IMR-90 (cell line): ENCODE data around the gene ITGA1. TPM values are rescaled to one million over a fixed set of nuclear protein-coding genes. Genes with fewer than 3 reads are reported as not detected.

Experiments used
- ATAC-seq: fragments of 200-7000 bp; cut with Tn5 transposase; 2 replicates; pipeline ENCODE4 v1.9.1; 2020; ENCODE audit warnings: low read depth, mild to moderate bottlenecking, moderate library complexity
- BruUV-seq: library from RNA; stranded (reverse); fragments of 400-500 nt; replicated peaks from 2 replicates; lab custom pipeline; 2021; lab: Mats Ljungman, UMichigan
- CTCF ChIA-PET: fragments of 300-600 bp; formaldehyde crosslinking; extraction: SDS; loops from one replicate; lab custom pipeline; 2021; ENCODE audit warnings: antibody characterized with exemption; lab: Yijun Ruan, JAX
- POLR2A ChIA-PET: fragments of 300-600 bp; sonication (Branson Sonifier 250); formaldehyde crosslinking; loops from one replicate; lab custom pipeline; 2022; ENCODE audit warnings: antibody characterized with exemption; ENCODE audit not compliant: unreplicated experiment; lab: Charles Lee
- DNase-seq: peaks from one replicate; pipeline ENCODE4 v3.0.0; 2013
- H2AFZ ChIP-seq: replicated peaks from 2 replicates; pipeline ENCODE3; 2013; ENCODE audit warnings: low read length, mild to moderate bottlenecking; ENCODE audit not compliant: poor library complexity
- H2AK5ac ChIP-seq: 2 replicates; pipeline ENCODE4 v1.6.1; 2013; ENCODE audit warnings: low read depth, low read length, inconsistent platforms
- H2AK9ac ChIP-seq: replicated peaks from 2 replicates; pipeline ENCODE3; 2013; ENCODE audit warnings: mild to moderate bottlenecking, low read depth, low read length, moderate library complexity; ENCODE audit not compliant: poor library complexity
- H2BK120ac ChIP-seq: 2 replicates; pipeline ENCODE4 v1.6.1; 2013; ENCODE audit warnings: low read depth, low read length, inconsistent platforms
- H2BK15ac ChIP-seq: 3 replicates; pipeline ENCODE4 v1.6.1; 2013; ENCODE audit warnings: low read depth, low read length, inconsistent platforms
- H2BK20ac ChIP-seq: 2 replicates; pipeline ENCODE4 v1.6.1; 2013; ENCODE audit warnings: low read depth, mild to moderate bottlenecking, inconsistent platforms, low read length, moderate library complexity
- H2BK5ac ChIP-seq: 2 replicates; pipeline ENCODE4 v1.6.1; 2013; ENCODE audit warnings: mild to moderate bottlenecking, low read depth, low read length, inconsistent platforms; ENCODE audit not compliant: poor library complexity, severe bottlenecking
- H3K14ac ChIP-seq: replicated peaks from 2 replicates; pipeline ENCODE4 v1.6.1; 2013; ENCODE audit warnings: low read depth, low read length, inconsistent platforms
- H3K18ac ChIP-seq: 2 replicates; pipeline ENCODE4 v1.6.1; 2013; ENCODE audit warnings: low read depth, low read length, control low read depth
- H3K23ac ChIP-seq: 2 replicates; pipeline ENCODE4 v1.6.1; 2013; ENCODE audit warnings: low read depth, low read length, inconsistent platforms
- H3K27ac ChIP-seq: 2 replicates; pipeline ENCODE4 v1.5.1; 2013; ENCODE audit warnings: mild to moderate bottlenecking, control low read depth, low read length; ENCODE audit not compliant: insufficient read depth
- H3K27me3 ChIP-seq: 2 replicates; pipeline ENCODE4 v1.6.1; 2013; ENCODE audit warnings: low read length; ENCODE audit not compliant: control insufficient read depth, insufficient read depth
- H3K36me3 ChIP-seq: 2 replicates; pipeline ENCODE4 v1.6.1; 2013; ENCODE audit warnings: low read length, mixed read lengths; ENCODE audit not compliant: control insufficient read depth, insufficient read depth
- H3K4ac ChIP-seq: 2 replicates; pipeline ENCODE4 v1.6.1; 2013; ENCODE audit warnings: low read depth, low read length, inconsistent platforms
- H3K4me1 ChIP-seq: 2 replicates; pipeline ENCODE4 v1.6.1; 2013; ENCODE audit warnings: low read length, mixed read lengths; ENCODE audit not compliant: control insufficient read depth, insufficient read depth
- H3K4me2 ChIP-seq: 2 replicates; pipeline ENCODE4 v1.6.1; 2013; ENCODE audit warnings: low read depth, mild to moderate bottlenecking, control low read depth, low read length, moderate library complexity
- H3K4me3 ChIP-seq: 2 replicates; pipeline ENCODE4 v1.5.1; 2013; ENCODE audit warnings: low read depth, mild to moderate bottlenecking, control low read depth, low read length, moderate library complexity; ENCODE audit not compliant: insufficient read depth
- H3K56ac ChIP-seq: 2 replicates; pipeline ENCODE4 v1.6.1; 2013; ENCODE audit warnings: low read length, inconsistent platforms; ENCODE audit not compliant: insufficient read depth; ENCODE audit errors: extremely low read depth
- H3K79me1 ChIP-seq, 2 experiments: 2 replicates each; pipeline ENCODE4 v1.6.1; 2013; ENCODE audit warnings: low read length in 2 of 2, inconsistent platforms in 1 of 2, low read depth in 1 of 2
- H3K9ac ChIP-seq: 2 replicates; pipeline ENCODE4 v1.6.1; 2013; ENCODE audit warnings: low read depth, low read length, control low read depth
- H3K9me1 ChIP-seq: 2 replicates; pipeline ENCODE4 v1.6.1; 2013; ENCODE audit warnings: low read length, inconsistent platforms; ENCODE audit not compliant: insufficient read depth
- H3K9me3 ChIP-seq: 2 replicates; pipeline ENCODE4 v1.6.1; 2013; ENCODE audit warnings: low read length; ENCODE audit not compliant: control insufficient read depth, insufficient read depth
- H4K20me1 ChIP-seq: 2 replicates; pipeline ENCODE4 v1.6.1; 2013; ENCODE audit warnings: low read length, inconsistent platforms; ENCODE audit not compliant: insufficient read depth
- H4K5ac ChIP-seq: 2 replicates; pipeline ENCODE4 v1.6.1; 2013; ENCODE audit warnings: mild to moderate bottlenecking, low read depth, low read length, control low read depth
- H4K8ac ChIP-seq, 2 experiments: 2 replicates each; pipeline ENCODE4 v1.6.1; 2013; ENCODE audit warnings: low read depth in 2 of 2, low read length in 2 of 2, control low read depth in 1 of 2, inconsistent platforms in 1 of 2
- H4K91ac ChIP-seq: 2 replicates; pipeline ENCODE4 v1.6.1; 2013; ENCODE audit warnings: low read depth, low read length, inconsistent platforms; ENCODE audit not compliant: insufficient read depth
- CEBPB ChIP-seq: IDR thresholded peaks from 2 replicates; pipeline ENCODE4 v1.6.1; 2012; ENCODE audit warnings: low read depth, low read length, improper control_type of control experiment
- RFX5 ChIP-seq: IDR thresholded peaks from 2 replicates; pipeline ENCODE4 v1.8.0; 2012; ENCODE audit warnings: low read depth, mild to moderate bottlenecking, low read length, moderate library complexity
- WGBS, 2 experiments: methylation state at CpG; one replicate each; pipeline versions ENCODE4 v1.1.5 to v1.1.7; 2013; ENCODE audit warnings: missing lambda C conversion rate in 2 of 2; ENCODE audit not compliant: insufficient read length in 1 of 2; ENCODE audit errors: extremely low coverage in 2 of 2; 5-methylcytosine and 5-hydroxymethylcytosine counted together
- dilution Hi-C: fragments of 300-500 bp; cut with HindIII; formaldehyde crosslinking; loops from one replicate; pipeline ENCODE4 v1.14.3; 2018; ENCODE audit warnings: low sequenced_read_pairs; ENCODE audit not compliant: unreplicated experiment
- in situ Hi-C: fragments of 300-500 bp; cut with MboI; formaldehyde crosslinking; loops from 3 replicates; pipeline ENCODE4 v1.14.3; 2019; ENCODE audit warnings: low sequenced_read_pairs, inconsistent platforms, mixed read lengths
- intact Hi-C: fragments of 100-400 bp; cut with micrococcal nuclease; formaldehyde crosslinking; loops from 2 replicates; pipeline ENCODE4 v1.10.0; 2022
- polyA plus RNA-seq, 3 experiments: library from polyadenylated mRNA; depleted of rRNA; stranded (reverse); fragments of >200 nt; gene quantifications; 2 replicates each; pipeline ENCODE4 v1.2.3, GENCODE V29; 2012; ENCODE audit warnings: low replicate concordance in 1 of 3
- total RNA-seq: library from RNA; depleted of rRNA; stranded (reverse); fragments of >200 nt; gene quantifications from 2 replicates; pipeline ENCODE4 v1.2.3, GENCODE V29; 2012

Gene ITGA1
- total and polyA plus RNA-seq, 2 of the 4 experiments (the other 2 are of a cell fraction) = 22.3 to 95.2 TPM

DNA sequence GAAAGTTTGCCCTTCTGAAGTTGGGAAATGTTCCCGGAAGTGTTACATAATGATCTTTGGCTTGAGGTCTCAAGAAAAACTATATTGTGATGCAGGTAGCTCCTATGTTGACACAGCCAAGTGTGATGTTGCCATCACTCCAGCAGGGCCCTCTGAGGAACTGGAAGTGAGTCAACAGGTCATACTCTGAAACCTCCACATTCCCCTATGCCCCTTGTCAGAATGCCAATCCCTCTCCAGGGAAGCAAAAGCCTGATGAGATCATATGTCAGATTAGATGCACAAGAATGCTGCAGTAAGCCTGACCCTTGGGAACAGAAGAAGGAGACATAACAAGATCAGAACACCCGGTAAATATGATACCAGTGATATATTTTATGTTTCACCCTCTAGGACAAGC lies 134.7 kb downstream of the ITGA1 start:
- Histone ChIP-seq H3K14ac (no peak overlapping the region), H4K8ac (no peak overlapping the region), H3K4ac (no peak overlapping the region), H3K79me1 (peaks cover 6 to 13% of the 10 kb centered on the region in 2 experiments; a peak in 3 of 4 replicates), H3K9me1 (peaks cover 12% of the 10 kb centered on the region; the same call in 1 of the 2 replicates), H3K4me1 (peaks cover 2% of the 10 kb centered on the region; the same call in 1 of the 2 replicates), H2AK9ac (no peak overlapping the region), H3K9me3 (no peaks in the 10 kb centered on the region), H3K4me3 (no peak overlapping the region), H2BK15ac (no peak overlapping the region), H3K18ac (no peak overlapping the region), H3K9ac (no peak overlapping the region), H2AK5ac (0 out of 2 replicates have a peak overlapping the region, but pooled peaks have one; percentile 1), H3K4me2 (no peak overlapping the region), H3K27me3 (no peaks in the 10 kb centered on the region), H4K20me1 (no peaks in the 10 kb centered on the region), H3K56ac (no peak overlapping the region), H2AFZ (no peak overlapping the region), H3K23ac (no peak overlapping the region), H3K27ac (no peak overlapping the region), H2BK120ac (no peak overlapping the region), H2BK20ac (no peak overlapping the region), H4K5ac (no peak overlapping the region), H2BK5ac (no peak overlapping the region), H3K36me3 (peaks cover 20% of the 10 kb centered on the region), H4K91ac (no peak overlapping the region)
- 0 out of 2 replicates have a peak, but pooled peaks have one; percentile 26 for TF ChIP-seq CEBPB
- TF ChIP-seq RFX5 = no peak
- BruUV-seq = no TSS peak
- in situ Hi-C loops = loop anchor here (25.0 kb wide), 1 partner anchor 1960 kb away; no protein-coding TSS in a partner anchor
- ChIA-PET POLR2A (no interaction called here), CTCF (interaction anchor here (0.5 kb wide), 1 partner anchor 122 kb away, joined by 3 read pairs; no protein-coding TSS in a partner anchor)
- no CpG with 5 or more reads among the region's 2 CpGs for WGBS, 2 experiments
- DNase-seq = peak; percentile 67
- peak; percentile 50 for ATAC-seq
- dilution Hi-C loops = no loop called here
- intact Hi-C loops = no loop called here
